Hematopoietic multipotent progenitor cell (in vitro differentiated cells): ENCODE results near the gene DLG3. TPM values are rescaled to one million over a fixed set of nuclear protein-coding genes. Genes with fewer than 3 reads are reported as not detected.

Source experiments
- DNase-seq, 3 donors: peaks; one replicate each; pipeline ENCODE4 v3.0.0-alpha.2; 2011 to 2015; ENCODE audit warnings: low read depth in 2 of 3, low spot score in 2 of 3
- total RNA-seq: library from RNA; depleted of rRNA; stranded (reverse); fragments of >200 nt; gene quantifications from one replicate; pipeline ENCODE4 v1.2.3, GENCODE V29; 2012

DLG3 gene
- total RNA-seq, 1 donor: 6.7 TPM

DNA sequence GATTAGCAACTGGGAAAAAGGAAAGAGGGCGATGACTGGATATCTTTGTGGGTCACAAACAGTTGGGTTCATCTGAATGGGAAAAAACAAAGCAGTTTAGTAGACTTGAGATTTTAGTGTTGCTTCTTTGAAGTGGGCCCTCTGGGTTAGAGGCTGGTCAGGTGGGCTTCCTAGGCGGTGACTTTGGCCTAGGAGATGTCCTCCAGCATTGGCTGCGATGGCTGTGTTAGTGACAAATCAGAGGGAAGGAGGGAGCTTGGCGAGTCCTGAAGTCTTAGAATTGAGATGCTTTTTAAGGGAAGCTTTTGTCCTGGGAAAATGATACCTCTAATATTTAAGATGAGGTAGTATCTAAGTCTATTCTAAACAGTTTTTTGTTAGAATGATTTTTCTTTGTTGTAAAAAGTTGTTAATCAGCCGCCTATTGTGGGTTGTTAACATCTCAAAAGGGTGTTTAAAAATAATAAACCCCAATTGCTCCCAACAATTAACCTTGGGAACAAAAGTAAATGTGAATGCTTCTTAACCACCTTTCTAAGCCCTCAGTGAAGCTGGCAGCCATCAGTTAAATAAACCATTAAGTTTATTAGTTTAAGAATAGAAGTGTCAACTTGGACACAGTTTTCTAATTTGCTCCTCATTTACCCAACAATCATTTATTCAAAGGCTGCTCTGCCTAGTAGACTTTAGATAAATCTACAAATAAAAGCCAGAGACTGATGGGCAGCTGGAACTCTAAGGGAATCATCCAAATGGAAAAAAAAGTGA is 31.7 kb downstream of the DLG3 start:
- DNase-seq: no peak

DNA sequence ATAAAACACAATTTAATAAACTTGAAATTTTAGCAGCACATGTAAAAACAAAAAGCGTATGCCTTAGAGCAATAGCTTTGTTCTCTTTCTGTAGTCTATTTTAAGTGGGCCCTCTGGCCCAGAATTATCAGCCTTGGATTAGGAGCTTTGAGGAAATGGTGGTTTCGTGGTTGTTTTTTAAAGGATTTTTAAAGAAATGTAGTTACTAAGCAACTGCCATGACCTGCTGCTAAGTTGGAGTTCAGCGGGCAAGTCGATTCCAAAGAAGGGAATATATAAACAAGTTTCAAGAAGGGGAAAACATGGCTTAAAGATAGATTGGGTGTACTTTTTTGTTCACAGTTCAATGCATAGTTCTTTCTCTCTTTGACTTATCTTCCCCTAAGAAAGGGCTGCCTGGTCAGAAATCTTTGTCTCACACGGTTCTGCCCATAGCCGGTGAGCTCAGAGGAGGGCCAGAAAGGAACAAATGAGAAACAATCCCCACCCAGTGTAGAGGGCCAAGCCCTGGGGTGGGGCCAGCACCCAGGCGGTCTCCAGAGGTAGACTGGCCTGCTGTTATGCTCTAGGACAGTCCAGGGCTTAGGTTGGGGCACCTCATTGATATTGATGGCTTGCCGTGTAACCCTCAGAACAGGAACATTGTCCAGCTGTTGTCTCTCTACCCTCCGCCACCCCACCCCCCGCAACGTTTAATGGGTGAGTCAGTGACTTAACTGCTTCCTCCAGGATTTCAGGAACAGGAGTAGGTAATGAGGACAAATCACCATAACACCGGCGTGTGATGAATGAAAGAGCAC is 32.5 kb downstream of the DLG3 start:
- DNase-seq: peak in 1 of 3 donors; percentile 42

DNA sequence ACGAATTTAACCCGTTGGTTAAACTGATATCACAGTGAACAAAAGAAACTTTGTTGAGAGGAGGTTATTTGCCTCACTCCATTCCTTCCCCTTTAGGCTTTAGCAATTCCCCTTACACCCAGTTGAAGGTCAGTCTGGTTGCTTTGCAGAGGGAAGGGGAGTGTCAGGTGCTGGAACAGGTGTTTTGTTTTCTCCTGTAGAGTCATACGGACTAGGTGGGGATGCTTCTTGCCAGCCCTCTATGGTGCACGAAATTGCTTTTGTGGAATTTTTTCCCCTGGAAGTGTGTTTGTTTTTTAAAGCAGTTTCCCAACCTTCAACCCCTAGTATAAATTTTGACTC is 33.1 kb downstream of the DLG3 start:
- DNase-seq: no peak

DNA sequence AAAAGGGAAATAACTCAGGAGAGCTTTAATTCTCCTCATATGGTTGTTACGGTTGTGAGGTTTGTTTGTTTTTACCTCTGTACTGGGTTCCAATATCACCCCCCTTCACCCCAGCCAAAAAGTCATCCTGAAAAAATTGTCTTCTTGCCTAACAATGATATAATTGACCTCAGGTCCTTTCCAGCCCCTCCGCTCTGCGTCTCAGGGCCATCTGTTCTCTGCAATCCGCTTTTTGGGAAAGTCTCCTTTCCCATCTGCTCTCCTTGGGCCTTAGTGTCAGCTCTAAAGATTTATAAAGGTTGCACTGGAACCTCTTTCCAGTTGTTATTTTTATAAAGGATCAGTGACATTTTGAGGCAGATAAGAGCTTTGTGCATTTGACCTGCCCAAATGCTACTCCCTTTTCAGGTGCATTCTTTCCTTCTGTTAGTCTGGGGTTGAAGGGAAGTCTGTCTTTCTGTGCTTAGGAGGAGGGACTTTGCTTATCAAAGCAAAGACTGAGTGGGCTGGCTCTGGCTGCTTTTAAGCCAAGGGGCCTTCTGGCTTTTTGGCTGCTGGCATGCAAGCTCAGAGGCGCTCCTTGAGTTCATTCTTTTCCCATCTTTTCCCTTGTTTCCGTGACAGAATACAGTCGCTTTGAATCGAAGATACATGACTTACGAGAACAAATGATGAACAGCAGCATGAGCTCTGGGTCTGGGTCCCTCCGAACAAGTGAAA is 34.1 kb downstream of the DLG3 start:
- DNase-seq: no peak

DNA sequence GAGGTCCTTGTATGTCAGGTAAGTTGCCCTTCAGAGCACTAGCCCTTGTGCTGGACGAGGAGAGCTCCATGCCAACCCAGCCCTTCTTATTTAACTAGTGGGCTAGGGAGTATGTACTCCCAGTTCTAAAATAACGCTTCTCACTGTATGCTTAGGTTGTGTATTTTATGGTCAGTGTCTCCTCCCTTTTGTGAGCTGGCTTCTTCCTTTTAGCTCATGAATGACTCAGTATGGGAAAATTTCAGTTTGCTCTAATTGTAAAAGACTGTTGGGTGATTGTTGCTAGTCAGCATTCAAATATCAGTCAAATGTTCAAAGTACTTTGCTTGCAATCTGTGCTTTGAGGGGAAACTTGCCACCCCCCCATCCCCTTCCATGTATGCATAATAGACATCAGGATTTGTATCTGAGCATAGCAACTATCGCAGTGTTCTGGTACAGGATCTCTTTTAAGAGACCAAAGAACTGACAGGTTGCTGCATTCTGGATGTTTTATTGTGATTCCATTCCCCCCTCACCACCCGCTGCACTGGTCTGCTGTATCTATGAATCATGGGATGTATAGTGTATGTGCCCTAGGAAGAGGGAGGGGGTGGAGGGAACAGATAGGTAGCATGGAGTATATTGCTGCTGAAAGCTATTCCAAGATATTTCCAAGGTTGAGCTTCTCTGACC is 34.7 kb downstream of the DLG3 start:
- no peak for DNase-seq

DNA sequence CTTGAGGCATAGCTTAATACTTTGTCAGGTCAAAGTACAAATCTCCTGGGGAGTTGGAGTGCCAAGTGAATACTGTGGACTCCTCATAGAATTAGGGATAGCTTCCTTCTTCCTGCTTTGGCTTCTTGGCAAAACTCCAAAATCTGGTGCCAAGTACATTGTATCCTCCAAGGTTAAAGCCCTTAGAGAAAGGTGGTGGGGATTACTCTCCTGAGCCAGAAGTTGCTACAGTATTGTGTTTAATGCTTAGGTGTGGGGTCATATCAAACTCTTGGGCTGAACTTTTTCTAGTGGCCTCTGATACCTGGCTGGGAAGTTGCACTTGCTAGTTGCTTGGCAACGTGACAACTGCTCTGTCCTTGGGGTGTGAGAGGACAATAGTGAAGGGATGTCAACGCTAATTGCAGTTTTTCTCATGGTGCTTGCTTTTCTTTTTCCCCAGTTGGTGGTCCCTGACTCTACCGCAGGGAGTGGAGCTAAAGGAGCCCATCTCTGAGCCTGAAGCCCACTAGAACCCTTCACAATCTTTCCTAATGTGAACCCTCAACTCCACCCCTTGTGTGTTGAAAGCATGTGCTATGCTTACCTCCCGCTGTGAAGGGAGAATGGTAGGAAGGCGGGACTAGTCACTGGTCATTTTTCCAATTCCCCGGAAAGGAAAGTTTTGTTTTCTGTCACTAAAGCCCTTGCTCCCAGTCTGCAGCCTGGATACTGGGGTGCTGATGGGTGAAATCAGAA is 35.5 kb downstream of the DLG3 start:
- DNase-seq: no peak

DNA sequence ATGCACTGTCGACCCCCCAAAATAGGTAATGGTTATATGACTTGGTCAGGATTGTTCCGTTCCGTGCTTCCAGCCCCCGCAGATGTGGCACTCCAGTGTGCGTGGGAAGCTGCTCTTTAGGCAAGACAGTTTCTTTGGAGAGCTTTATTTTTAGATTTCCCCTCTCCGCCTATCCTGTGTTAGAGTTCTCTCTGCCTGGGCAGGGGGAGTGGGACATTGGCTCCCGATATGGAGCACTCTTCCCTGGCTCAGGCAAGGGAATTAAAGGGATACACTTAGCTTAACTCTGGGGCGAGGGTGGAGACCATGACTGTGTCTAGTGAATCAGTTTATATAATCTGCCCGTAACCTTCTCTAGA is 36.0 kb downstream of the DLG3 start:
- no peak for DNase-seq

DNA sequence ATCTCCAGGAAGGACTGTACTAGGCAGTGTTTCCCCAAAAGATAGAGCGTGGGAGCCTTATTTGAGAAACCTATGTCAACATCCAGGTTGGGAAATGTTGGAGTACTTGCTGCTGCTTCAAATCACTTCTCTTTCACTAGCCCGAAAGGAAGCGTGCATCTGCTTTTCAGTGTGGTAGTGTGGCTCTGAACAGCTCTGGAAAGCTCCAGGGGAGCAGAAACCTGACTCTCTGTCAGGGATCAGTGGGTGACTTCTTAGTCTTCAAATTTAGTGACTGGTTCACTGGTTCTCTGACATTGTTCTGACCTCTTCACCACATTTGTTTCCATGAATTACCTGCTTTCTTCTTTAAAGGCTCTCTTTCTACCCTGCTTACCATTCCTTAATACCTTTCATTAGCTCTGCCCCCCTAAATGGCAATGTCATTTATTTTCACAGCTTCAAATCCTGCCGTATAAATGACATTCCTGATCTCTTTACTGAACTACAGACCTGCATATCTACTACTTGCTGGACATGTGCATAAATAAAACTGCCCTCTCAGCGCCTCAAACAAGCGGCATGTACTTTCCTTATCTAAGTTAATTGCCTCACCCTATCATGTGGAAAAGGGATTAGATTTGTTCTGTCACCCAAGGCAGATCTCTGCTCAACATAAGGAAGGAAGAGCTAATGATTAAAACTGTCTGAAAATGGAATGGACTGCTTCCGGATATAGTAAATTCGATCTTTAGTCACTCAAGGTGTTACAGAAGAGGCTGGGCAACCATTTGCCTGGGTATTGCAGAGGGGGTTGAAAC is 37.0 kb downstream of the DLG3 start:
- no peak for DNase-seq

DNA sequence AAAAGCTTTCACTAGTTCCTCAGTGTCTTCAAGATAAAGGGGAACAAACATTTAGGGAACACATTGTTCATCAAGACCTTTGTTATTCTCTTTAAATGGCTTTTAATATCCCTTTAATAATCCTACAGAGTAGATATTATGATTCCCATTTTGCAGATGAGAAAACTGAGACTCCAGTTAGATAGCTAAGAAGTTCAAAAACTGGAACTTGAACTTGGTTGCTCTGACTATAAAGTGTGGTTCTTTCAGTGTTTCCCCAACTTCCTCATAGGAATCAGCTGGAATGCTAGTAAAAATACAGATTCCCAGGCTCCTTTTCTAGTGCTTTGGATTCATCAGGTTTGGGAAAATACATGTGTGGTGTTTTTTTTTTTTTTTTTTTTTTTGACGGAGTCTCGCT is 37.7 kb downstream of the DLG3 start:
- DNase-seq: no peak

DNA sequence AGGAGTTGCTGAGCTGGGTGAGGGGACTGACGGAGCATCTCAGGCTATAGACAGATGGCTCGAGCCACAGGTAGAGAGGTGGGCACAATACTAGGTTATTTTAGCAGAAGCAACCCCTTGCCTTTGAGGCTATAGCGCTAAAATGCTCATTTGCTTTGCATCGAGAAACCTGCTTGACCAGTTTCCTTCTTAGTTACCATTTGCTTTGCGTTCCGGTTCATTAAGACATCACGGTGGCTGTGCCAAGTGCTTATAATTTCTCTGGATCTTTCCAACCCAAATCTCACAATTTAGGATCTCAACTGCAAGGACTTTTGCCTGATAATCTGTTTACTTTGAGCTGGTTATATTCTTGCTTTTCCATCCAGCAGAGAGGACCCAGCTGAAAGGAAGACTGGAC is 40.8 kb downstream of the DLG3 start:
- DNase-seq: no peak

DNA sequence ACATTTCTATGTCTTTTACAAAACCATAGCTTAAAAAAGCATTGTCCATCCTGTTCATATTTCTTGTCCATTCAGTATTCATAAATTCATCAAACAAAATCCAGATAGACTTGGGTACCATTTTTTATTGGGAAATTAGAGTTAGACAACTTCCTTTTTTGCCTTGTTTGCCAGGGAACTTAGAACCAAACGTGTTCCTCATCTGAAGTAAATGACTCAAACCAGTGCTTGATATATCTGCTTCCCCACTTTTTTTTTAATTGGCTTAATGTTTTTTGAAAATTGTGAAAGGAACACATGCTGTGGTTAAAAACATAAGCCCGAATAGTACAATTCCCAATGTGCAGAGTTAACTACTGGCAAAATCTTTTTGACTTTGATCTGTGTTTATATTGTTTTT is 44.2 kb downstream of the DLG3 start:
- no peak for DNase-seq

DNA sequence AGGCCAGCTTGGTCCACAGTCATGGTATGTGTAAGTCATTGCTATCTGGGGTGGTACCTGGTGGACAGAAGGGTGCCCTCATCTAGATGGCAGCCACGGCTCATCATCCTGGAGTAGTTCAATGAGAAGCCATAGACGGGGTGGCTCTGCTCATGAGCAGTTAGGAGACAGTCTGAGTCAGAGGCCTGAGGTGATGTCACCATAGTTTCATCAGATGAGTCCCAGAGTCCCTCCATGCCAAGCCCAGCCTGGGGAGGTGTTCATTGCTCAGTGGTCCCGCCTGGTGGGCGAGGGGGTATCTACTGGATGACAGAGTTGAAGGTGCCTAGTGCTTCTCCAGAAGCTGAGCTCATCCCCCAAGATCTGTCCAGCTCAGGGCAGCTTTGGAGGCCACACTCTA is 49.8 kb downstream of the DLG3 start:
- no peak for DNase-seq

DNA sequence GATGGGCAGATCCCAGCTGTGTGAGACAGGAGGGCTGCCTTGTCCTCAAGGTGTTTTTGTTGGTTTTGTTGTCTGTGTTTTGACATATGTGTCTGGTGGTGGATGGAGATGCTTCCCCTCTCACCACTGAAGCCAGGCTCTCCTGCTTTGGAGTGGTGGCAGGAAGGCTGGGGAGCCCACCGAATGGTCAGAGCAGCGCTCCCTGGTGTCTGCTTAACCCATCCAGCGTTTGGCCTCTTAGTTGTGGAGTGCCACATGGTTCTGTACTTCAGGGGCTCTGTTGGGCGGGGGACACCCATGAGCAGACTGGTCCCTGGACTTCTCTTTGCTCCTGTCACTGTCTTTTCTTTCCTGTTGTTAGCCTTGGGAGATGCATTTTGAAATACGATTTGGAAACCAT is 51.9 kb downstream of the DLG3 start:
- no peak for DNase-seq

DNA sequence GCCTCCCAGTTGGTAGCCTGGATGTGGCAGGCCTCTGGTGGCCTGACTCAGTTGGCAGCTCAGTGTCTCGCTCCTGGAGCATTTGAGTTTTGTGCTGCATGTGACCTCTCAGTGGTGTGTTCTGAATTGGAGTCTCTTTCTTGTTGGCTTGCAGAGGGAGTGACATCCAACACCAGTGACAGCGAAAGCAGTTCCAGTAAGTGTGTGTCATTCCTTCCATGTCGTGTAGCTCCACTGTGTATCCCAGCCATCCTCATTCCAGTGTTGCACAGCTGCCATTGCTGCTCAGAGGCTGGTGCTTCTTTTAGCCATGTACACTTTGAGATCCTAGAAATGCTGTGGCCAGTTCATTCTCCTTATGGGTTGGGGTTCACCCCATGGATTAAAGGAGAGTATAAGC is 52.4 kb downstream of the DLG3 start:
- no peak for DNase-seq

DNA sequence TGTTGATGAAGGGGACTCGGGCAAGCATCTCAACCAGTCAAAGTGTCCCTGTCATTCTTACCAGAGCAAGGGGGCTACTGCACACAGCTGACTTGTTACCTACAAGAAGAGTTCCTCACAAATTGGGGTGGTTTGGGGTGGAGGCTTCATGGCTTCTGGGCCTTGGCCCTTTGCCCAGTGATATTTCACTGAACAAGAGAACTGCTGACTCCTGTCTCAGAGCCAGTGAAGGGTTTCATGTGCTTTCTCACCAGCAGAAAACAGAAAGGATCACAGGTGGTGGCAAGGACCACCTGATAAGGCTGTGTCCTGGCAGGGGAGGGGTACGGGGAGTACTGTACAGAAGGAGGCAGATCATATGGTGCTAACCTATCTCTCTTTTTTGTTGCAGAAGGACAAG is 53.5 kb downstream of the DLG3 start:
- no peak for DNase-seq

DNA sequence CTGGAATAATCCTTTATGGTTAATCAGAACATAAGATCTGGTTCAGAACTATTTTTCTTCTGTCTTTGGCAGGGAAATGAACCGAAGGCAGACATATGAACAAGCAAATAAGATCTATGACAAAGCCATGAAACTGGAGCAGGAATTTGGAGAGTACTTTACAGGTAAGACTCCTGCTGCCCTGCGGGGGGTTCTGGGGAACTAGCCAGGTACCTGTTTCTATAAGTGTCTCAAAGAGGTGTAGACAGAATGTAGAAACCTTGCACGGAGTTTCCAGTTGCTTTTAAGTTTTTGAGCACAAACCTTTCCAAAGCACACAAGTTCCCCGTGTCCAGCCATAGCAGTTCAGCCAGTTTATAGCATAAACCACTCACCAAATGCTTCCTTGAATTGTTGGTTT is 56.2 kb downstream of the DLG3 start:
- no peak for DNase-seq

DNA sequence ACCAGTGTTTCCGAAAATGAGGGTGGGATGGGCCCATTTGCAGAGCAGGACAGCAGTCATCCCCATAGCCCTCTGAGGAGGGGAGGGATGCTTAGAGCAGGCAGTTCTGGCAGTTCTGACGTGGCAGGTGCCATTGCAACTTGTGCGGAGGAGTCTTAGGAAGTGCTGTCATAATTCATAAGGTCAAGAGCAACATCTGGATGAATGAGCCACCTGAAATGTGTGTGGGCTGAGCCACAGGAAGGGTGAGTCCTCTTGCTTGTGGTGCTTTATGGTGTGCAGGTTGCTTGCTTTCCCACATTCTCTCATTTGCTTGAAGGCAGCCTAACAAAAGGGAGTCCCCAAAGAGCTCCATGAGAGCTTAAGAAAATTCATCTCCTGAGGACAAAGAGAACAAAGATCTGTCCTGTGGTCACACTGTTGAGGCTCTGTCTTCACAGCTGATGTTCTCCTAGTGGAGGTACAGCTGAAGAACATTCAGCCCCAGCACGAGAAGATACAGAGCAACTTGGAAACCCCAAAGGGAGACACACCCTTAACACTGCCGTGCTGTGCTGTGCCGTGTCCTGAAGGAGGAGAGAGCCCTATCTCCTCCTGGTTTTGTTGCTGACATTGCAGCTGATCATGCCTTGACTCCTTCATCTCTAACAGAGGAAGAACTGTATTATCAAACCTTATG is 60.3 kb downstream of the DLG3 start:
- DNase-seq: no peak

DNA sequence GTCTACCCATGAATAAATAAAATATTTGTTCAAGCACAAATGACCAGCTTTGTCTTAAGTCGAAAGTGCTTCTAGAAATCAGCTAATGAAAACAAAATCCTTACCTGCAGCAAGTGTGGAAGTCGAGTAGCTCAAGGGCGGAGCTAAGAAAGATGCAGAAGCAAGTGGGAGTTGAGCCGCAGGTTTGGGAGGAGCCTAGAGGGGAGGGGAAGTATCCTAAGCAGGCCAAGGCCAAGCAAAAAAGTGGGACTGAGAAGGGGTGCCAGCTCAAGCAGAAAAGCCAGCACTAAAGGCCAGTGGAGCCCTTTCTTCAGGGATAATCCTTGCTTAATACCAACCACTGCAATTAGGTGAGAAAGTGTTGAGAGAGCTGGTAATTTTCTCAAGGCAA is 60.8 kb downstream of the DLG3 start:
- no peak for DNase-seq

DNA sequence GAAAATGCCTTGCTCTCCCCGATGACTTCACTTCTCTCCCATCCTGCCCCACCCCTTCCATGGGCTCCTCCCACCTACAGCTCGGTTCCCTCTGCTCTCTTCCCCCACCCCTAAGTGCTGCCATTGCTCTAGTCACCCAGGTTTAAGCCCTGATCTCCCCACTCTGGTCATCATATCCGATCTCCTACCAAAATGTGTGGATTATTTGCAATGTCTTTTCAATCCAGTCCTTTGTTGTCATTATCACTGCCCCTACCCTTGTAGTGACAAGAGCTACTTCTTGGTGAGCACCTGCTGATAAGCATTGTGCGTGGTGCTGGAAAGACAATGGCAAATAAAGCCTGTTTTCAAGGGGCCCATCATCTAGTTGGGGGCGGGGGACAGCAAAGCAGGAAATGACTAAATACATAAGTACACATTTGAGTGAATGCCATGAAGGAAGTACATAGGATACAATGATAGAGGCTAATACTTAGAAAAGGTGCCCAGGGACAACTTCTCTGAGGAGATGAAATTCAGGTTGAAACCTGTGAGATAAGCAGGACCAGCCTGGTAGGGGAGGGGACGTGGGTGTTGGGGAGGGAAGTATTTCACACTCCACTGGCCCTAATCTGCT is 63.8 kb downstream of the DLG3 start:
- no peak for DNase-seq
